ENCODE results near the gene ZBTB42.

Gene ZBTB42

DNA sequence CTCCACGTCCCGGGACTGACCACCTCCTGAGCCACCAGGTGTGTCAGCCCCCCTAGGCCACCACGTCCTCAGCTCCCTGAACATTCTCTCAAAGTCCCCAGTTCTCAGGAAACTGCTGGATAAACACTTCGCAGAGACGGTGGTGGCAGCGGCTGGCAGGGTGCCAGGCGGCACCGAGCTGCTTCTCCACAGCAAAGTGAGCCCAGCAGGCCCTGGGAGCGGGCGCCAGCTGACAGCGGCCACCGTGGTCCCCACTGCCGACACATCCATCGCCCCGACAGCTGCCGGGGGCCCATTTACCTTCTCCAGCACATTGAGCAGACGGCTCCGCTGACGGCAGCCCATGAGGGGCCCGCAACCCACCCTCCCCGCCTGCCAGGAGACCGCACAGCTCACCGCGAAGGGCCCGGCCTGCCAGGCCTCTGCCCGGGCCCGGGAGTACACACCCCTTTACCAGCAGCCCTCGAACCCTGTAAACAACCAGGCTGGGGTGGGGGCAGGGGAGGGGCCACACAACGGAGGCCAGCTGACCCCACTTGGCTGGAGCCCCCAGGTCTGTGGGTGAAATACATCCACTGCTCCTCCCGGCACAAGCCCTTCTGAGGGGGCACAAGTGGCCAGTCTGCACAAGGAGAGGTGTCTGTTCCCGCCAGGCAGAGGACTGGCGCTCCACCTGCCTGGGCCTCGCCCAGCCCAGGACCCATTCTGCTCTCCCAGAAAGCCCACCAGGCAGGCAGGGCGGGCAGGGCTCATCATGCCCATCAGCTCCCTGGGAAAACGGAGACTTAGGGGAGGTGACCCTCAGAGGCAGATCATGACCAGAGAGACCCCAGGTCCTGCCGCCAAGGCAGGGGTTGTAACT, 15.8 kb upstream of the ZBTB42 start:
- DNase-seq (ENCODE audit: low read depth) = no peak
- TF ChIP-seq, protein P1, sequence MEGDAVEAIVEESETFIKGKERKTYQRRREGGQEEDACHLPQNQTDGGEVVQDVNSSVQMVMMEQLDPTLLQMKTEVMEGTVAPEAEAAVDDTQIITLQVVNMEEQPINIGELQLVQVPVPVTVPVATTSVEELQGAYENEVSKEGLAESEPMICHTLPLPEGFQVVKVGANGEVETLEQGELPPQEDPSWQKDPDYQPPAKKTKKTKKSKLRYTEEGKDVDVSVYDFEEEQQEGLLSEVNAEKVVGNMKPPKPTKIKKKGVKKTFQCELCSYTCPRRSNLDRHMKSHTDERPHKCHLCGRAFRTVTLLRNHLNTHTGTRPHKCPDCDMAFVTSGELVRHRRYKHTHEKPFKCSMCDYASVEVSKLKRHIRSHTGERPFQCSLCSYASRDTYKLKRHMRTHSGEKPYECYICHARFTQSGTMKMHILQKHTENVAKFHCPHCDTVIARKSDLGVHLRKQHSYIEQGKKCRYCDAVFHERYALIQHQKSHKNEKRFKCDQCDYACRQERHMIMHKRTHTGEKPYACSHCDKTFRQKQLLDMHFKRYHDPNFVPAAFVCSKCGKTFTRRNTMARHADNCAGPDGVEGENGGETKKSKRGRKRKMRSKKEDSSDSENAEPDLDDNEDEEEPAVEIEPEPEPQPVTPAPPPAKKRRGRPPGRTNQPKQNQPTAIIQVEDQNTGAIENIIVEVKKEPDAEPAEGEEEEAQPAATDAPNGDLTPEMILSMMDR (conservative IDR thresholded peaks at IDR 0.05; ENCODE audit: low read depth, low read length) = no peak
- H3K4me3 ChIP-seq (ENCODE audit: low read length) = no peak overlapping the region

DNA sequence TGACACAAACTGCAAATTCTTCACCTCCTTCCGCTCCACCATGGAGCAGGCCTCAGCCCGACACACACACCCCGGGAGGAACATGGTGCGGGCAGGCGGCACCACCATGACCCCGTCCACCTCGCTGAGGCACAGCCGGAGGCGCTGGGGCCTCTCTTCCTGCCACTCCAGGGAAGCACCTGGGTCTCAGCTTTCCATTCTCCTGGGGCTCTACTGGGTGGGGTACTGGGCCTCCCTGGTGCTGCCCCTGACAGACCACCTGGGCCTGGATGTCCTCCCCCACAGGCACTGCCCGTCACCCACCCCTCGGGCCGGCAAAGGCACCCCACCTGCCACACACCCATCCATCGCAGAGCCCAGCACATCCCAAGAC, 15.2 kb upstream of the ZBTB42 start:
- no peak for DNase-seq (ENCODE audit: low read depth)
- no peak overlapping the region for H3K4me3 ChIP-seq (ENCODE audit: low read length)
- TF ChIP-seq, protein P1 (conservative IDR thresholded peaks at IDR 0.05; ENCODE audit: low read depth, low read length) = no peak

DNA sequence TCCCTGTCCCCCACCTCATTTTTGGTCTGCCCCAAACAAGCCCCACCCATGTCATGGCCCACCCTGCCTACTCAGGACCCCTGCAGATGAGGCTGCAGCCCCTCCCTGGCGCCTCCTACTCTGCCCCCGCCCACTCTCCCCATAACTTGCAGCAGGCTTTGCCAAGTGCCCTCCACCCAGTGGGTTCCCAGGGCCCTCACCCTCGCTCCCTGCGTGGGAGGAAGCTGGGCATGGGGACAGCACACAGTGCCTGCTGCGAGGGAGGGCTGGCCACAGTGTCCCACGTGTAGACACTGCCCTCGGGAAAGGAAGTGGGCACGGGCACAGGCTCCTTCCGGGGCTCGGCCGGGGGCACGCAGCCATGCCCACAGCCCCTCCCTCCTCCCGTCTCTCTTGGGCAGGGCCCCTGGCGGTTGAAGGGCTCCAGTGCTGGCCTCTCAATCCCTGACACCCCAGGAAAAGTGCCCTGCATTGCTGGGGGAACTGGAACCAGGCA, 14.8 kb upstream of the ZBTB42 start:
- no peak overlapping the region for H3K4me3 ChIP-seq (ENCODE audit: low read length)
- no peak for DNase-seq (ENCODE audit: low read depth)
- TF ChIP-seq, protein P1 (conservative IDR thresholded peaks at IDR 0.05; ENCODE audit: low read depth, low read length) = no peak

DNA sequence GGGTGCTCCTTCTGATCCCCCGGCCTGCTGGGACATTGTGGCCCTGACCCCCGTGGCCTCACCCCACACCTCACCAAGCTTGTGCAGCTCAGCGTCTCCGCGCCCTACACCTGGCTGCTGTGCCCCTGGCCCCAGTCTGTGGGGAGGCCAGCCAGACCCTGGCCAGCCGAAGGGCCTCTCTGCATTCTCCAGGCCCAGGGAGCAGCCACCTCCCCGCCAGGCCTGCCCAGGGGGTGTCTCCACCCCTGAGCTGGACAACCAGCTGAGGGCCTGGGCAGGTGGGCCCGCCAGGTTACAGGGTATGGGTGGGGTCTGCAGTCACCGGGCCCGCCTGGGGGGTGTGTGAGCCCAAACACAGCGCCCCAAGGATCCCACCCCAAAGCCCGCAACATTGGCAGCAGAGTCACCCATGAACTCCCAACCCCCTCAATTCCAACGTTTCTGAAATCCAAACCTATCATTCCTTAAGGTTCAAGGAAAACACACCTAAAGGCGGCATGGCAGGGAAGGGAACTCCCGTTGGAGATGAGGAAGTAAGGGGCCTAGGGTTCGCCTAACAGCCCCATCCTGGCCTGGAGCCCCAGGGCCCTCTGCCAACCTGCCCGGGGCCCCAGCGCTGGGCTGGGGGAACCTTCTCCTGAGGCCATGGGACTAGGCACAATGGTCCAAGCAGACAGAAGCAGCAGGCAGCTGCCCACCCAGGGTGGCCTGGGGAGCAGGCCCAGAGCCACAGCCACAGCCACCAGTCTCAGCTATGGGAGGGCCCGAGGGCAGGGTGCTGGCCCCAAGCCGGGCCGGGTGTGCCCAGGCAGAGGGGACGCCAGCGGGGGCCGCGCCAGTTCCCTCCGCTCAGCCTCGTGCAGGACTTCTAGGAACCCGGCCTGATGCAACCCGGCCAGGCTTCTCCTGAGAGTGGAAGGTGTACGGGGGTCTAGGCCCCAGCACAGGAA, 13.9 kb upstream of the ZBTB42 start:
- DNase-seq (ENCODE audit: low read depth) = no peak
- H3K4me3 ChIP-seq (ENCODE audit: low read length) = no peak overlapping the region
- TF ChIP-seq, protein P1 (conservative IDR thresholded peaks at IDR 0.05; ENCODE audit: low read depth, low read length) = no peak

DNA sequence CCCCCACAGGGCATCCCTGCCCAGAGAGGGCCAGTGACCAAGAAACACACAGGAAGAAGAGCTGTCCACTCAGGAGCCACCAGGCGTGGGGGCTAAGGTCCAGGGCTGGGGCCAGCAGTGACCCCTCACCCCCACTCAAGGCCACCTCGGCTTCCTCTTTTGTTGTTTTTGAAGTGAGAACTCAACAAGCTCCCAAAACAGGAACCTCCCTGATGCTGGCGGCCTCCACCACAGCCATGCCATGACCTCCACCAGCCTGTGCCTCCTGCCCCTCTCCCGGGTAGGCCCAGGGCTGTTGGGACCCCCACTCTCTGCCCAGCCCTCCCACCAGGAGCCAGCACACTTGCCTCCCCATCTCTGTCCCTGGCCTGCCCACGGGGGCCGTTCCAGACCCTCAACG, 13.2 kb upstream of the ZBTB42 start:
- H3K4me3 ChIP-seq (ENCODE audit: low read length) = no peak overlapping the region
- DNase-seq (ENCODE audit: low read depth) = no peak
- TF ChIP-seq, protein P1 (conservative IDR thresholded peaks at IDR 0.05; ENCODE audit: low read depth, low read length) = no peak

DNA sequence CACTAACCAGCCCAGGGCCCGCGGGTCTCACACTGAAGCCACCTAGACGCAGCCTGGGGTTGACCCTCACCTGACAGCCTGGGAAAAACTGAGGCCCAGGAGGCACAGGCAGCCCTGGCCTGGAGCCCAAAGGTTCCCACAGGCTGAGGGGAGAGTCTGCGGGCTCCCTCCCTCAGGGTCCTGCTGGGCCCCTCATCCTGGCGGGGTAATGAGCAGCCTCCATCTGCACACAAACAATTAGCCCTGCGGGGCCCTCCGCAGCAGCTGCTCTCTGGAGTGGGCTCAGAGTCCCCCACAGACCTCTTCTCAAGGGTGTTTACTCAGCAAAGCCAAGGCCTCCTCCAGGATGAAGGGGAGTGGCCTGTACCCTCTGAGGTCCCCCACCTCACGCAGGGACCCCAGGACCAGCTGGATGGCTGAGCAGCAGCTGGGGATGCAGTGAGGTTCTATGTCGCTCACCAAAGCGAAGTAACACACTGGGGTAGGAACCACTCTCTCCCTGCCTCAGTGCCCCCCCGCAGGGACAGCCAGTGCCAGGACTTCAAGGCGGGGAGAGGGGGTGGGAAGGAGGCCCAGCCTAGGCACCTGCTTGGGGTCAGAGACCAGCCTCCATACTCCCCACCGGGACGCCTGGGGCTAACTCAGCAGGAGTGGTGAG, 12.6 kb upstream of the ZBTB42 start:
- TF ChIP-seq, protein P1 (conservative IDR thresholded peaks at IDR 0.05; ENCODE audit: low read depth, low read length) = no peak
- H3K4me3 ChIP-seq (ENCODE audit: low read length) = no peak overlapping the region
- DNase-seq (ENCODE audit: low read depth) = no peak
